Activated CD4-positive, alpha-beta T cell treated with anti-CD3 and anti-CD28 coated beads, Interleukin-2, amount 10 ng/mL, durations not matched to agents 24 days and 14 days (primary cell): ENCODE measurements around the gene CD300LG. TPM values are rescaled to one million over a fixed set of nuclear protein-coding genes. Genes with fewer than 3 reads are reported as not detected.
A peak's percentile ranks its signal among the peaks of the same experiment; 100 is the strongest.
"Not testable (repeated sequence)": the region's sequence is repeated elsewhere in the genome, so short reads cannot be mapped to it uniquely, and the experiment has no call there.

Experiments used
- DNase-seq: peaks from one replicate; pipeline ENCODE4 v3.0.0; 2022
- H3K27ac Mint-ChIP-seq: one replicate; pipeline ENCODE4 v1.8.0; 2022; ENCODE audit warnings: mild to moderate bottlenecking, mixed read lengths
- H3K27me3 Mint-ChIP-seq: one replicate; pipeline ENCODE4 v1.8.0; 2022; ENCODE audit warnings: mixed read lengths
- H3K36me3 Mint-ChIP-seq: one replicate; pipeline ENCODE4 v1.8.0; 2022; ENCODE audit warnings: low read depth, mild to moderate bottlenecking, mixed read lengths
- H3K4me1 Mint-ChIP-seq: one replicate; pipeline ENCODE4 v1.8.0; 2021; ENCODE audit warnings: mixed read lengths
- H3K4me3 Mint-ChIP-seq: one replicate; pipeline ENCODE4 v1.8.0; 2022; ENCODE audit warnings: mild to moderate bottlenecking, moderate library complexity, mixed read lengths
- H3K9me3 Mint-ChIP-seq: one replicate; pipeline ENCODE4 v1.8.0; 2021; ENCODE audit warnings: mixed read lengths
- intact Hi-C: fragments of 100-400 bp; cut with micrococcal nuclease; formaldehyde crosslinking; loops from one replicate; pipeline ENCODE4 v1.15.1; 2023
- total RNA-seq: library from RNA; stranded (reverse); gene quantifications from 2 replicates; pipeline ENCODE4 v1.2.3, GENCODE V29; 2022

CD300LG gene
- total RNA-seq, 1 donor from 2014 or later, result not detected

DNA sequence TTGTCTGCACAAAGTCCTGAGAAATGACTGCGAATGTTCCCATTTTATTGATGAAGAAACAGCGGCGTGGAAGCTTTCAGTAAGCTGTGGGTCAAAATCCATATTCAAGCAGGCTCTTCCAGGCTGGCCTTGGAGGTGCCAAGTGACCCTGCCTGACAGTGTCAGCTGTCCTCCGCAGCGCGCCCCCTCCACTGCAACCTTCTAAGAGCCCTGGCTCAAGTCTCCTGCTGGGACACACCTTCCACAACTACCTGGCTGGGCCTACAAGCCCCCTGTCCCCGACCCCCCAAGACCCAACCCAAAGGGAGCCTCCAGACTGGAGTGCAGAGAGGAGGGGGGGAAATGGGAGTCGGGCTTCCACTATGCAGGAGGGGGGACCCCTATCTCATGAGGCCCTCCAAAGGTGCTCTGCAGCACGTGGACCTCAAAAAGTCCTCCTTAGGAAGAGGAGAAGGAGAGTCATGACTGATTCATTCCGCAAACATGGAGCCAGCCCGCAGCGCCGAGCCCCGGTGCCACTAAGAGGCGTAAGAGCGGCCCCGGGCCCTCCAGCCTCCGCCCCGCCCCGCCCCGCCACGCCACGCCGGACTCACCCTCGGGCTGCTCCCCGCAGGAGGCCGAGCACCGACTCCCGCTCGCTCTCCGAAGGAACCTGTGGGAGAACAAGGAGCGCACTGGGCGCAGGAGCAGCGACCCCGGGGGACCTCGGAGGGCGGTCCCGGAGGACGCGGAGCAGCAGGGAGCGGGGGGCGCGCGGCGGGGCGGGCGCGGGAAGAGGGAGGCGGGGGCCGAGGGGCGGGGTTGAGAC is 14.6 kb upstream of the CD300LG start:
- H3K4me3 Mint-ChIP-seq, result peak overlapping the region; percentile 71
- peaks cover 14% of the 10 kb centered on the region for H3K4me1 Mint-ChIP-seq
- no peaks in the 10 kb centered on the region for H3K36me3 Mint-ChIP-seq
- no peak overlapping the region for H3K27ac Mint-ChIP-seq
- peak; percentile 60 for DNase-seq
- H3K27me3 Mint-ChIP-seq, result peaks cover 54% of the 10 kb centered on the region
- intact Hi-C loops, result no loop called here
- H3K9me3 Mint-ChIP-seq, result no peaks in the 10 kb centered on the region

DNA sequence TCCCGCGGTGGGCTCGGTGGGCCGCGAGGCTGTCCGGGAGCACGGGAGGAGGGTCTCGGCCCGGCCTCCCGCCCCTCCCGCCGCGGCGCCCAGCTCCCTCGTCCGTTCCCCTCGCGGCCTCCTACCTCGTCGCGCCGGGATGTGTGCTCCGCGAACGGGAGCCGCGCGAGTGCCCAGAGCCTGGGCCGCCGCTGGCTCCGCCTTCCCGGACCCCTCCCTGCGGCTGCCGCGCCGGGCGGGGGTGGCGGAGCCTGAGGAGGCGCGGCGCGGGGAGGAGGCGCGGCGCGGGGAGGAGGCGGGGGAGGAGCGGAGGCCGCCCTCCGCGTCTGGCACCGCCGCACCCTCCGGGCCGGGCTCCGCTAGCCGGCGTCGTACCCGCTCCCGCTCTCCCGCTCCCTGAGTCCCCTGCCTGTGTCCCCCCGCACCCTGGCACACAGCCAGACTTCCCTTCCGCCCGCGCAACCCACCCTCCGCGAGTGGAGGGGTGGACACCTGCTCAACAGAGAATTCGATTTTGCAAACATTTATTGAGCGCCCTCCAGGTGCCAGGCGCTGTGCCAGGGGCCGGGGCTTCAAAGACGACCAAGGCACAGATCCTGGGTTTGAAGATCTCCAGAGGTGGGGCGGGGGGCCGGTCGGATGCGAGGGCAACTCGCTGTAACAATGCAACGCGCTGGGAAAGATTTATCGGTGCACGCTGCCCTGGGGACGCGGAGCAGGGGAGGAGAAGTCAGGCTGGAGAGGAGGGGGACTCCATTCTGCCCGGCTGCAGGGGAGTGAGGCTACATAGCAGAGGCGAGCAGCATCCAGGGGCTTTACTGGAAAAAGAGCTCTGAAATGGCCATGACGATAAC is 13.8 kb upstream of the CD300LG start, which contains the start of gene MPP3:
TSS of gene MPP3 (minus strand) at position 171 of the 854 bp plus-strand sequence. CDS start 1,240 bp downstream, outside the sequence.
- H3K27me3 Mint-ChIP-seq, result peaks cover 53% of the 10 kb centered on the region
- peak; percentile 86 for DNase-seq

DNA sequence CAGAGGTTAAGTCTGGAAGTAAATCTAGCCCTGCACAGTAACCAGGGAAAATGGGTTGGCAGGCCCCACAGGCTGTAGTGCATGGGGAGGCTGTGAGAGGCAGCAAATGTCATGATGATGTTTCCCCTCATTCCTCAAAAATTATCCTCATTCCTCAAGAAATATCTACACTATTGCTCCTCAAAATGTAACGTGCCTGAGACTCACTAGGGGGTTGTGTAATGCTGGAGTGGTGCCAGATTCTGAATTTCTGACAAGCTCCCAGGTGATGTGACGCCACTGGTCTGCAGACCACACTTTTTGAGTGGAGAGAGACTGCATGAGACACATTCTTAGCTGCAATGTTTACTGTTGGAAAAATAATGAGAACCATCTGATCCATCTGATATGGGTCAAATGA is 12.9 kb upstream of the CD300LG start:
- no peaks in the 10 kb centered on the region for H3K9me3 Mint-ChIP-seq
- intact Hi-C loops, result no loop called here
- peaks cover 53% of the 10 kb centered on the region for H3K27me3 Mint-ChIP-seq
- DNase-seq, result no peak
- no peak overlapping the region for H3K27ac Mint-ChIP-seq
- H3K4me3 Mint-ChIP-seq, result peak overlapping the region; percentile 57
- peaks cover 14% of the 10 kb centered on the region for H3K4me1 Mint-ChIP-seq
- H3K36me3 Mint-ChIP-seq, result no peaks in the 10 kb centered on the region

More for the DNA sequence above, 13.8 kb upstream of the CD300LG start, which contains the start of gene MPP3:
- intact Hi-C loops, result no loop called here
- peaks cover 14% of the 10 kb centered on the region for H3K4me1 Mint-ChIP-seq
- H3K27ac Mint-ChIP-seq, result no peak within 1 kb of the TSS
- no peaks in the 10 kb centered on the region for H3K9me3 Mint-ChIP-seq
- no peaks in the 10 kb centered on the region for H3K36me3 Mint-ChIP-seq
- peak within 1 kb of the TSS; percentile 71 for H3K4me3 Mint-ChIP-seq

DNA sequence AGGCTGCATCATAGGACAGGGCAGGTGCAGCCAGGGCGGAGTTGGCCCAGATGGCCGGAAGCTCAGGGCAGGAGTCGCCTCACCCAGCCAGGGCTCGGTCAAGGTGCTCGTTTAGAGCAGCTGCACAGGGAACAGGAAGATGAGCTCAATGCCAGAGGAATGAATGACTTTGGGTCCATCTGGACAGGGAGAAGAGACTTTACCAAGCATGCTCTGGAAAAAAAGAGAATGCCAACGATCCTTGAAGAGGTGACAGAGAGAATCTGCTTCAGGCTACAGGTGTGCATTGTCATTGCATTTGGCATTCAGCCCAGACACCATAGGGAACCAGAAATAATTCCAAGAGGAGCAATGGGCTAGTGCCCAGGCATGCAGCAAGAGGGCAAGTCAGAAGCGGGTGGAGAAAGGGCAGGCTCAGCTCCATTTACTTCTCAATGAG is 7.3 kb upstream of the CD300LG start:
- H3K36me3 Mint-ChIP-seq, result no peaks in the 10 kb centered on the region
- no peaks in the 10 kb centered on the region for H3K9me3 Mint-ChIP-seq
- H3K4me1 Mint-ChIP-seq, result no peaks in the 10 kb centered on the region
- H3K27me3 Mint-ChIP-seq, result peaks cover 27% of the 10 kb centered on the region
- no peak for DNase-seq
- intact Hi-C loops, result no loop called here
- H3K4me3 Mint-ChIP-seq, result no peak overlapping the region
- no peak overlapping the region for H3K27ac Mint-ChIP-seq

DNA sequence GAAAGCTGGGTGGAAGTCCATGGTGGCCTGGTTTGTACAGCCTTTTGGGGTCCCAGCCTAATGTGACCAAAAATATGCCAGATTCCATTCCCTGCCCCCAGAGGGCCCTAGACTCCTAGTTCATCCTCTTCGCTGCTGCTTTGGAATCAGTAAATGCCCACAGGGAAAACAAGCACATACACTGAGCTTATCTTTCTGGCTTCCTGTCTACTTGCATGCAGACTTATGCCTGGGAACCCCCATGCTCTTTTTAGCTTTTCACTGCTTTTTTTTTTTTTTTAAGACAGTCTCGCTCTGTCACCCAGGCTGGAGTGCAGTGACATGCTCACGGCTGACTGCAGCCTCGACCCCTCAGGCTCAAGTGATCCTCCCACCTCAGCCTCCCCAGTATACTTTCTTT is 6.2 kb upstream of the CD300LG start:
- intact Hi-C loops, result no loop called here

DNA sequence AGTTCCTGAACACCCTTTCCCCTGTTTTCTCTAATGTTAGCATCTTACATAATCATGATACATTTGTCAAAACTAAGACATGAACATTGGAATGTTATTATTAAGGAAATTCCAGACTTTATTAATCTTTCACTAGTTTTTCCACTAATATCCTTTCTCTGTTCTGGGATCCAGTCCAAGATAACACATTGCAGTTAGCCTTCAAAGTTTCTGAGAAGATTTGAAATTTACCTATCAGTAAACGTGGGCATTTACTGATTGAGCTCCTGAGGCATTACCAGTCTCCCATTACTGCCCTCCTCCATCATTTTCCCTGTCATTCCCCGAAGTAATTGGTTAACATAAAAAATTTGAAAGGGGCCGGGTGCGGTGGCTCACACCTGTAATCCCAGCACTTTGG is 5.7 kb upstream of the CD300LG start:
- H3K27ac Mint-ChIP-seq, result no peak overlapping the region
- intact Hi-C loops, result no loop called here
- peaks cover 3% of the 10 kb centered on the region for H3K4me1 Mint-ChIP-seq
- DNase-seq, result no peak
- H3K9me3 Mint-ChIP-seq, result no peaks in the 10 kb centered on the region
- H3K36me3 Mint-ChIP-seq, result no peaks in the 10 kb centered on the region
- peaks cover 21% of the 10 kb centered on the region for H3K27me3 Mint-ChIP-seq
- H3K4me3 Mint-ChIP-seq, result no peak overlapping the region

More for the DNA sequence above, 6.2 kb upstream of the CD300LG start:
- no peaks in the 10 kb centered on the region for H3K36me3 Mint-ChIP-seq
- H3K9me3 Mint-ChIP-seq, result no peaks in the 10 kb centered on the region
- H3K4me3 Mint-ChIP-seq, result no peak overlapping the region
- H3K27me3 Mint-ChIP-seq, result peaks cover 21% of the 10 kb centered on the region
- H3K4me1 Mint-ChIP-seq, result no peaks in the 10 kb centered on the region
- DNase-seq, result no peak
- no peak overlapping the region for H3K27ac Mint-ChIP-seq

DNA sequence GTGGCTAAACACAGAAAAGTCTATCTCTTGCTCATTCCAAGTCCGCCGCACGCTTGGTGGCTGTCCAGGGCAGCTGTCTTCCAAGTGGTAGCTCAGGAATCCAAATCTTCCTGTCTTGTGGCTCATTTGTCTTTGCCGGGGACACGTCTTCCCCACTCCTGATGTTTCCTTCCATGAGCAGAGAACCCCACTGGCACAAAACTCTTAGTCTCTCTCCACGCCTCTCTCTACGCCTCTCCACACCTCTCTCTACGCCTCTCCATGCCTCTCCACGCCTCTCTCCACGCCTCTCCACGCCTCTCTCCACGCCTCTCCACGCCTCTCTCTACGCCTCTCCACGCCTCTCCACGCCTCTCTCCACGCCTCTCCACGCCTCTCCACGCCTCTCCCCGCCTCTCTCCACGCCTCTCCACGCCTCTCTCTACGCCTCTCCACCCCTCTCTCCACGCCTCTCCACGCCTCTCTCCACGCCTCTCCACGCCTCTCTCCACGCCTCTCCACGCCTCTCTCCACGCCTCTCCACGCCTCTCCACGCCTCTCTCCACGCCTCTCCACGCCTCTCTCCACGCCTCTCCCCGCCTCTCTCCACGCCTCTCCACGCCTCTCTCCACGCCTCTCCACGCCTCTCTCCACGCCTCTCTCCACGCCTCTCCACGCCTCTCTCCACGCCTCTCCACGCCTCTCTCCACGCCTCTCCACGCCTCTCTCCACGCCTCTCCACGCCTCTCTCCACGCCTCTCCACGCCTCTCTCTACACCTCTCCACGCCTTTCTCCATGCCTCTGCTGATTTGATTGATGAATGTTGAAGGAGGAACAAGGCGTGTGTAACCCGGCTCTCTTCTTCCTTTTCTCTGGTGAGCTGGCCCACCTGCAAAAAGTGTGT is 4.6 kb upstream of the CD300LG start:
- DNase-seq, H3K4me3 Mint-ChIP-seq, H3K27ac Mint-ChIP-seq, intact Hi-C loops, H3K4me1 Mint-ChIP-seq, H3K9me3 Mint-ChIP-seq, H3K36me3 Mint-ChIP-seq: not testable (repeated sequence)
- H3K27me3 Mint-ChIP-seq, result peaks cover 17% of the 10 kb centered on the region

DNA sequence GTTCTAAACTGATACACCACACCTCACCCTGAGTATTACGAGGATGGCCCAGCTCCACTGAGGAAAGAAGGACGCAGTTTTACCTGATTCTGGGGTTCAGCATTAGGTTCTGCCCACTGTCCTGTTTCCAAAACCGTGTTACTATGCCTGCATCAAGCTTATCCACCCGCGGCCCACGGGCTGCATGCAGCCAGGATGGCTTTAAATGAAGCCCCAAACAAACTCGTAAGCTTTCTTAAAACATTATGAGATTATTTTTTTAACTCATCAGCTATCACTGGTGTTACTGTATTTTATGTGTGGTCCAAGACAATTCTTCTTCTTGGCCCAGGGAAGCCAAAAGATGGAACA is 4.0 kb upstream of the CD300LG start:
- Mint-ChIP-seq H3K4me1 (peaks cover 3% of the 10 kb centered on the region), H3K27me3 (peaks cover 15% of the 10 kb centered on the region), H3K27ac (no peak overlapping the region), H3K4me3 (no peak overlapping the region), H3K36me3 (no peaks in the 10 kb centered on the region), H3K9me3 (no peaks in the 10 kb centered on the region)
- no peak for DNase-seq
- intact Hi-C loops, result no loop called here

DNA sequence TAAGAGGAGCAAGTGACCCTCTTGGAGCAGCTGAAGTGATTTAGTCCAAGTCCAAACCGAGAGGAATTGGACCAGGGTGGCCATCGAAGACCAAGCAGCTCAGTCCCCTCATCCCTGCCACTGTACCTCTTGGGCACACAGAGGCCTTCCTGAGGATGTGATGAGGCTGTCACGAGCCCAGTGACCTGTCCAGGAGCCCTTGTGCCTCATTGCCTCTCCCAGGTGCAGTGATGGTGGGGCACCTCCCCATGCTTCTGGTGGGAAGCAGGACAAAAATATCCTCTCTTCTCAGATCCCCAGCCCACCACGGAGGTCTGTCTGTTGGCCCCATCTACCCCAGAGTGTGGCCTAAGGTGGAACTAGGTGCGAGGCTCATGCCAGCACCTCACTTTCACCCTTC is 2.7 kb upstream of the CD300LG start:
- Mint-ChIP-seq H3K9me3 (no peaks in the 10 kb centered on the region), H3K27me3 (peaks cover 15% of the 10 kb centered on the region), H3K4me3 (no peak overlapping the region), H3K4me1 (peaks cover 3% of the 10 kb centered on the region), H3K27ac (no peak overlapping the region), H3K36me3 (no peaks in the 10 kb centered on the region)
- DNase-seq, result no peak
- intact Hi-C loops, result no loop called here

DNA sequence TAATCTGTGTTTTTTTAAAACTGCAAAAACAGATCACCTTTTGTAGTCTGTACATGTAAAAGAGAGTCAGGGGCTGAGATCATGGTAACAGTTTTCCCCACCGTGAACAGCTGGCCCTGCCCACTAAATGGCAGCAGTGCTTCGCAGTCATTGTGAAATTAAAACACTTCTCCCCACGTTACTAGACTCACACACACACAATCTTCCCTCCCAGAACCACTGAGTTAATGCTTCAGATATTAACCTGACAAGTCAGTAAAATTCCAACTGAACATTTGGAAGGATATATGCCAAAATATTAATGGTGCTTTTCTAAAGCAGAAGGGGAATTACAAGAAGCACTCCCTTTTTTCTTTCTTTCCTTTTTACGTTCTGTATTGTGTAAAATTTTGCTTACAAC is 1.2 kb upstream of the CD300LG start:
- intact Hi-C loops, result no loop called here

DNA sequence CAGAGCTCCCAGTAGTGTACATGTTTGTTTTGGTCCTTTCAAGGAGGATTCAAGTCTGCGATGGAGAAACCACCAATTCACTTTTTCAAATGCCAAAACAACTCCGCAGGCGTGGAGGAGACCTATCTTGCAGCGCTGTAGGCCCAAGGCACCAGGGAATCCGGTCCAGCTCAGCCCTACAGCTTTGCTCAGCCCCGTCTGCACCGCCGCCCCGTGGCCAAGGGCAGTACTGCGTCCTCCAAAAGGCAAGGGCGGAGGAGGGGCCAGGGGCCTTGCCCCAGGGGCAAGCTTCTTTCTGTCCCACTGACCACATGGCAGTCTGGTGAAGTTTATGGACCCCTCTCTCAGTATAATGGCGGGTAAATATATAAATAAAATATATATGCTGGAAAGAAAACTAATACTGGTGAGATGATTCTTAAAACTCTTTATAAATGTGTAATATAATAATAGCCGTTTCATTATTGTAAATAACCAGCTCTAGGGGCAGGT is 709 bp upstream of the CD300LG start:
- peaks cover 3% of the 10 kb centered on the region for H3K4me1 Mint-ChIP-seq
- H3K27me3 Mint-ChIP-seq, result peaks cover 8% of the 10 kb centered on the region
- H3K27ac Mint-ChIP-seq, result no peak overlapping the region
- no peaks in the 10 kb centered on the region for H3K36me3 Mint-ChIP-seq
- H3K9me3 Mint-ChIP-seq, result no peaks in the 10 kb centered on the region
- intact Hi-C loops, result no loop called here
- H3K4me3 Mint-ChIP-seq, result no peak overlapping the region
- DNase-seq, result peak; percentile 95

More for the DNA sequence above, 1.2 kb upstream of the CD300LG start:
- no peak overlapping the region for H3K27ac Mint-ChIP-seq
- H3K27me3 Mint-ChIP-seq, result peaks cover 9% of the 10 kb centered on the region
- H3K9me3 Mint-ChIP-seq, result no peaks in the 10 kb centered on the region
- DNase-seq, result no peak
- peaks cover 3% of the 10 kb centered on the region for H3K4me1 Mint-ChIP-seq
- no peak overlapping the region for H3K4me3 Mint-ChIP-seq
- no peaks in the 10 kb centered on the region for H3K36me3 Mint-ChIP-seq

DNA sequence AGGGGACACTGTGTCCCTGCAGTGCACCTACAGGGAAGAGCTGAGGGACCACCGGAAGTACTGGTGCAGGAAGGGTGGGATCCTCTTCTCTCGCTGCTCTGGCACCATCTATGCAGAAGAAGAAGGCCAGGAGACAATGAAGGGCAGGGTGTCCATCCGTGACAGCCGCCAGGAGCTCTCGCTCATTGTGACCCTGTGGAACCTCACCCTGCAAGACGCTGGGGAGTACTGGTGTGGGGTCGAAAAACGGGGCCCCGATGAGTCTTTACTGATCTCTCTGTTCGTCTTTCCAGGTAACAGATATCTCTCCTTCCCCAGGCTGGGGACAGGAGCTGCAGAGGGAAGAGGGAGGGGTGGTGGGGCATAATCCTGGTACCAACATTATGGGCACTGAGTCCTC is 1.6 kb downstream of the CD300LG start:
- intact Hi-C loops, result no loop called here
- no peak overlapping the region for H3K4me3 Mint-ChIP-seq
- no peak for DNase-seq
- H3K4me1 Mint-ChIP-seq, result peaks cover 3% of the 10 kb centered on the region
- H3K27ac Mint-ChIP-seq, result no peak overlapping the region
- H3K36me3 Mint-ChIP-seq, result no peaks in the 10 kb centered on the region
- H3K9me3 Mint-ChIP-seq, result no peaks in the 10 kb centered on the region
- H3K27me3 Mint-ChIP-seq, result peaks cover 1% of the 10 kb centered on the region

DNA sequence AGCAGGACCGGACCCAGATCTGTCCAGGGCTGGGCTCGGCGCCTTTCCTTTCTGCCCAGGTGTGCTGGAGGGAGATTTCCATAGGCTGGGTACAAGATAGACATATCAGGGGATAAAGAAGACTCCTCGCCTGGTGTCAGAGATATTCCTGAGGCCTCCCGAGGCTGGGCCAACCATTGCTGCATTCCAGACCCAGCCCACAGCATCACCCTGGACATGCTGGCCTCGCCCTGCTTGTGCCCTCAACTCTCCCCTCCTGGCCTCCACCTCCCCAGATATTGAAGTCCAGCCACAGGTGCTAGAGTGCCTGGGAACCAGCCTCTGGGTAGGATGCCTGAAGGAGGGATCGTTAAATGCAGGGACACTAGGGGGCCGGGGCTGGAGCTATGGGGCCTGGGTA is 2.1 kb downstream of the CD300LG start:
- Mint-ChIP-seq H3K4me3 (no peak overlapping the region), H3K27ac (no peak overlapping the region), H3K27me3 (peaks cover 1% of the 10 kb centered on the region), H3K4me1 (peaks cover 3% of the 10 kb centered on the region), H3K9me3 (no peaks in the 10 kb centered on the region), H3K36me3 (no peaks in the 10 kb centered on the region)
- intact Hi-C loops, result no loop called here
- DNase-seq, result no peak
